Measurements from ENCODE around the gene ELOVL7.
"Not testable (repeated sequence)": the region's sequence is repeated elsewhere in the genome, so short reads cannot be mapped to it uniquely, and the experiment has no call there.

ELOVL7 gene

GRCh38 chr5:60776343-60776742 lies 67.7 kb downstream of the ELOVL7 start:
- Histone ChIP-seq H3K27me3 (ENCODE audit: control insufficient read depth in 5 of 5, insufficient read depth in 4 of 5, low read length in 5 of 5) (peaks cover 0 to 2% (median 0%) of the 10 kb centered on the region in 5 donors), H3K4me1 (ENCODE audit: control insufficient read depth in 5 of 5, insufficient read depth in 5 of 5, low read length in 5 of 5) (no peaks in the 10 kb centered on the region), H3K27ac (ENCODE audit: low read depth, low read length) (no peak overlapping the region), H3K36me3 (ENCODE audit: control insufficient read depth in 5 of 5, insufficient read depth in 5 of 5, low read length in 5 of 5) (no peaks in the 10 kb centered on the region), H3K9ac (ENCODE audit: low read length in 5 of 5) (no peak overlapping the region), H3K9me3 (ENCODE audit: control insufficient read depth in 5 of 5, low read length in 5 of 5) (peaks cover 0 to 6% (median 0%) of the 10 kb centered on the region in 5 donors), H3K4me3 (ENCODE audit: low read depth in 1 of 5, low read length in 5 of 5) (no peak overlapping the region)

DNA sequence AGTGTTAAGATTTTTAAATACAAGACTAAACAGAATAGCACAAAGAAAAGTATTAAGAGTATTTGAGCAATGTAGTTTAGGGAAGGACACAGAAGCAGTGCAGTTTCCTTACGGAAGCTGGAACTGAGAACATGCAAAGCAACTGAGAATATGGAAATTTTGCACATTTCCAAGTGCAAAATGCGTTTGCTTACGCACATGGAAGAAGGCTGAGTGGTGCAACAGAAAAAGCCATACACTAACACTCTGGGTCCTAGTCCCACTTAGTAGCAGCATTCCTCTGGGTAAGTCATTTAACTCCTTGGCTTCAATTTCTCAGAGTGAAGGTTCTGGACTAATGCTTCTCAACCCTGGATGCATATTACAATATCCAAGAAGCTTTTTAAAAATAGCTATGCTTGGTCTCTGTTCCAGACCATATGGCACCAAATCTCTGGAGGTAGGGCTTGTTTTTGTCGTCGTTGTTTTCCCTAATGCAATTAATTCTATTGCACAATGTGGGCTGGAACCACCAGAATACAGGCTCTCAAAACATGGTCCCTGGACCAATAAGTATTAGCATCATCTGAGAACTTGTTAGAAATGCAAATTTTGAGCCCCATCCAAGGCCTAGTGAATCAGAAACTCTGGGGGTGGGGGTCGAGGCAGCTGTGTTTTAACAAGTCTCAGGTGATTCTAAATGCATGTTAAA lies 78.9 kb downstream of the ELOVL7 start:
- Histone ChIP-seq H3K9me3 (ENCODE audit: control insufficient read depth in 5 of 5, low read length in 5 of 5) (no peaks in the 10 kb centered on the region), H3K36me3 (ENCODE audit: control insufficient read depth in 5 of 5, insufficient read depth in 5 of 5, low read length in 5 of 5) (no peaks in the 10 kb centered on the region), H3K9ac (ENCODE audit: low read length in 5 of 5) (no peak overlapping the region), H3K4me3 (ENCODE audit: low read depth in 1 of 5, low read length in 5 of 5) (no peak overlapping the region), H3K4me1 (ENCODE audit: control insufficient read depth in 5 of 5, insufficient read depth in 5 of 5, low read length in 5 of 5) (no peaks in the 10 kb centered on the region), H3K27ac (ENCODE audit: low read depth, low read length) (no peak overlapping the region), H3K27me3 (ENCODE audit: control insufficient read depth in 5 of 5, insufficient read depth in 4 of 5, low read length in 5 of 5) (no peaks in the 10 kb centered on the region)

GRCh38 chr5:60763061-60763460 lies 81.0 kb downstream of the ELOVL7 start:
- H3K27me3 ChIP-seq (ENCODE audit: control insufficient read depth in 5 of 5, insufficient read depth in 4 of 5, low read length in 5 of 5): no peaks in the 10 kb centered on the region
- H3K9ac ChIP-seq (ENCODE audit: low read length in 5 of 5): no peak overlapping the region
- H3K4me3 ChIP-seq (ENCODE audit: low read depth in 1 of 5, low read length in 5 of 5): no peak overlapping the region
- no peak overlapping the region for H3K27ac ChIP-seq (ENCODE audit: low read depth, low read length)
- H3K36me3 ChIP-seq (ENCODE audit: control insufficient read depth in 5 of 5, insufficient read depth in 5 of 5, low read length in 5 of 5): no peaks in the 10 kb centered on the region
- H3K4me1 ChIP-seq (ENCODE audit: control insufficient read depth in 5 of 5, insufficient read depth in 5 of 5, low read length in 5 of 5): no peaks in the 10 kb centered on the region
- no peaks in the 10 kb centered on the region for H3K9me3 ChIP-seq (ENCODE audit: control insufficient read depth in 5 of 5, low read length in 5 of 5)

DNA sequence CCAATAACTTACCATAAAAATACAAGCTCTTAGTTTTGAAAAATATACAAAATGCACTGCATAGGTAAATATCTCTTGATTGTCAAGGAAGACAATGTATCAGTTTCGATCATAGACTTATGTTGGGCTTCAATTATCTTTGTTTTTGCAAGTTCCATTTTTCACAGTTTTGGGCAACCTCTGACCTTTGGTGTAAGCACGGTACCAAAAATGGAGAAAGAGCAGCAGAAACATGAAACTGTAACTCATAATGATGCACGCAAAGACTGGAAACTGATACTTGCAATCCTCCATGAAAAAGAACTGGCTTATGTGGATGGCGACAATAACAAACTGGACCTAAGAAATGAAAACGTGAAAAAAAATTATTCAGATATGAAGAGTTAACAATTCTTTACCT lies 89.6 kb downstream of the ELOVL7 start:
- no peaks in the 10 kb centered on the region for H3K36me3 ChIP-seq (ENCODE audit: control insufficient read depth in 5 of 5, insufficient read depth in 5 of 5, low read length in 5 of 5)
- H3K27me3 ChIP-seq (ENCODE audit: control insufficient read depth in 5 of 5, insufficient read depth in 4 of 5, low read length in 5 of 5): no peaks in the 10 kb centered on the region
- no peak overlapping the region for H3K27ac ChIP-seq (ENCODE audit: low read depth, low read length)
- H3K4me1 ChIP-seq (ENCODE audit: control insufficient read depth in 5 of 5, insufficient read depth in 5 of 5, low read length in 5 of 5): no peaks in the 10 kb centered on the region
- no peak overlapping the region for H3K9ac ChIP-seq (ENCODE audit: low read length in 5 of 5)
- no peak overlapping the region for H3K4me3 ChIP-seq (ENCODE audit: low read depth in 1 of 5, low read length in 5 of 5)
- no peaks in the 10 kb centered on the region for H3K9me3 ChIP-seq (ENCODE audit: control insufficient read depth in 5 of 5, low read length in 5 of 5)

GRCh38 chr5:60744682-60745081 lies 99.4 kb downstream of the ELOVL7 start:
- Histone ChIP-seq H3K36me3 (ENCODE audit: control insufficient read depth in 5 of 5, insufficient read depth in 5 of 5, low read length in 5 of 5) (no peaks in the 10 kb centered on the region), H3K9ac (ENCODE audit: low read length in 5 of 5) (no peak overlapping the region), H3K4me1 (ENCODE audit: control insufficient read depth in 5 of 5, insufficient read depth in 5 of 5, low read length in 5 of 5) (no peaks in the 10 kb centered on the region), H3K27ac (ENCODE audit: low read depth, low read length) (no peak overlapping the region), H3K9me3 (ENCODE audit: control insufficient read depth in 5 of 5, low read length in 5 of 5) (peaks cover under 1 to 12% (median 3%) of the 10 kb centered on the region in 5 donors), H3K4me3 (ENCODE audit: low read depth in 1 of 5, low read length in 5 of 5) (no peak overlapping the region), H3K27me3 (ENCODE audit: control insufficient read depth in 5 of 5, insufficient read depth in 4 of 5, low read length in 5 of 5) (no peaks in the 10 kb centered on the region)

- Histone ChIP-seq H3K27ac (ENCODE audit: low read depth, low read length) (no peak overlapping the region), H3K4me1 (ENCODE audit: control insufficient read depth in 5 of 5, insufficient read depth in 5 of 5, low read length in 5 of 5) (no peaks in the 10 kb centered on the region), H3K27me3 (ENCODE audit: control insufficient read depth in 5 of 5, insufficient read depth in 4 of 5, low read length in 5 of 5) (no peaks in the 10 kb centered on the region), H3K4me3 (ENCODE audit: low read depth in 1 of 5, low read length in 5 of 5) (no peak overlapping the region), H3K9ac (ENCODE audit: low read length in 5 of 5) (no peak overlapping the region), H3K9me3 (ENCODE audit: control insufficient read depth in 5 of 5, low read length in 5 of 5) (peaks cover 0 to 15% (median 2%) of the 10 kb centered on the region in 5 donors), H3K36me3 (ENCODE audit: control insufficient read depth in 5 of 5, insufficient read depth in 5 of 5, low read length in 5 of 5) (no peaks in the 10 kb centered on the region)
Measured at GRCh38 chr5:60743511-60744314, 100.4 kb downstream of the ELOVL7 start.

GRCh38 chr5:60740322-60740721 lies 103.7 kb downstream of the ELOVL7 start:
- H3K4me1 ChIP-seq (ENCODE audit: control insufficient read depth in 5 of 5, insufficient read depth in 5 of 5, low read length in 5 of 5): no peaks in the 10 kb centered on the region
- H3K36me3 ChIP-seq (ENCODE audit: control insufficient read depth in 5 of 5, insufficient read depth in 5 of 5, low read length in 5 of 5): no peaks in the 10 kb centered on the region
- no peak overlapping the region for H3K4me3 ChIP-seq (ENCODE audit: low read depth in 1 of 5, low read length in 5 of 5)
- H3K9ac ChIP-seq (ENCODE audit: low read length in 5 of 5): no peak overlapping the region
- peaks cover 0 to 15% (median 2%) of the 10 kb centered on the region in 5 donors for H3K9me3 ChIP-seq (ENCODE audit: control insufficient read depth in 5 of 5, low read length in 5 of 5)
- H3K27ac ChIP-seq (ENCODE audit: low read depth, low read length): no peak overlapping the region
- H3K27me3 ChIP-seq (ENCODE audit: control insufficient read depth in 5 of 5, insufficient read depth in 4 of 5, low read length in 5 of 5): no peaks in the 10 kb centered on the region

DNA sequence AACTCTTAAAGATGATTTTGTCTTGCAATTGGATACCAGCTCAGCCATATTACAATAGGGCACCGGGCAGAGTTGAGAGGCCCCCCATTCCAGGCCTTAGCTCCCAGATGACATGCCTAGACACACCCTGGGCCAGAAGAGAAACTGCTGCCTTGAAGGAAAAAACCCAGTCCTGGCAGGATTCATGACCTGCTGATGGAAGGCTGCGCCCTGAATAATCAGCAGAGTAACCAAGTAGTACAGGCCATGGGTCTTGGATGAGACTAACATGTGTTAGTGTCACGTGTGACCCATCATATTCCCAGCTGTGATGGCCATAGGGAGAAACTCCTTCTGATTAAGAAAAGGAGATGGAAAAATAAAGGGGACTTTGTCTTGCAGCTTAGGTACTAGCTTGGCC lies 105.1 kb downstream of the ELOVL7 start:
- Histone ChIP-seq H3K27me3 (ENCODE audit: control insufficient read depth in 5 of 5, insufficient read depth in 4 of 5, low read length in 5 of 5) (no peaks in the 10 kb centered on the region), H3K9me3 (ENCODE audit: control insufficient read depth in 5 of 5, low read length in 5 of 5) (peaks cover 0 to 15% (median 2%) of the 10 kb centered on the region in 5 donors), H3K4me1 (ENCODE audit: control insufficient read depth in 5 of 5, insufficient read depth in 5 of 5, low read length in 5 of 5) (no peaks in the 10 kb centered on the region), H3K36me3 (ENCODE audit: control insufficient read depth in 5 of 5, insufficient read depth in 5 of 5, low read length in 5 of 5) (no peaks in the 10 kb centered on the region), H3K9ac (ENCODE audit: low read length in 5 of 5) (no peak overlapping the region), H3K4me3 (ENCODE audit: low read depth in 1 of 5, low read length in 5 of 5) (no peak overlapping the region), H3K27ac (ENCODE audit: low read depth, low read length) (no peak overlapping the region)

GRCh38 chr5:60738461-60738860 lies 105.6 kb downstream of the ELOVL7 start:
- H3K27me3 ChIP-seq (ENCODE audit: control insufficient read depth in 5 of 5, insufficient read depth in 4 of 5, low read length in 5 of 5): no peaks in the 10 kb centered on the region
- H3K9ac ChIP-seq (ENCODE audit: low read length in 5 of 5): no peak overlapping the region
- H3K4me3 ChIP-seq (ENCODE audit: low read depth in 1 of 5, low read length in 5 of 5): no peak overlapping the region
- peaks cover 0 to 15% (median 2%) of the 10 kb centered on the region in 5 donors for H3K9me3 ChIP-seq (ENCODE audit: control insufficient read depth in 5 of 5, low read length in 5 of 5)
- H3K4me1 ChIP-seq (ENCODE audit: control insufficient read depth in 5 of 5, insufficient read depth in 5 of 5, low read length in 5 of 5): no peaks in the 10 kb centered on the region
- H3K27ac ChIP-seq (ENCODE audit: low read depth, low read length): no peak overlapping the region
- H3K36me3 ChIP-seq (ENCODE audit: control insufficient read depth in 5 of 5, insufficient read depth in 5 of 5, low read length in 5 of 5): no peaks in the 10 kb centered on the region

DNA sequence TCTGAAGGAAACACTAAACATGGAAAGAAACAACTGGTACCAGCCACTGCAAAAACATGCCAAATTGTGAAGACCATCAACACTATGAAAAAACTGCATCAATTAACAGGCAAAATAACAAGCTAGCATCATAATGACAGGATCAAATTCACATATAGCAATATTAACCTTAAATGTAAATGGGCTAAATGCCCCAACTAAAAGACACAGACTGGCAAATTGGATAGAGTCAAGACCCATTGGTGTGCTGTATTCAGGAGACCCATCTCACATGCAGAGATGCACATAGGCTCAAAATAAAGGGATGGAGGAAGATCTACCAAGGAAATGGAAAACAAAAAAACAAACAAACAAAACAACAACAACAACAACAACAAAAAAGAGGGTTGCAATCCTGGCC lies 113.2 kb downstream of the ELOVL7 start:
- not testable (repeated sequence) for H3K4me3 ChIP-seq (ENCODE audit: low read depth in 1 of 5, low read length in 5 of 5); H3K9ac ChIP-seq (ENCODE audit: low read length in 5 of 5); H3K36me3 ChIP-seq (ENCODE audit: control insufficient read depth in 5 of 5, insufficient read depth in 5 of 5, low read length in 5 of 5); H3K27me3 ChIP-seq (ENCODE audit: control insufficient read depth in 5 of 5, insufficient read depth in 4 of 5, low read length in 5 of 5); H3K4me1 ChIP-seq (ENCODE audit: control insufficient read depth in 5 of 5, insufficient read depth in 5 of 5, low read length in 5 of 5); H3K9me3 ChIP-seq (ENCODE audit: control insufficient read depth in 5 of 5, low read length in 5 of 5); H3K27ac ChIP-seq (ENCODE audit: low read depth, low read length)
